ENCODE results near the gene IDUA.

IDUA gene

DNA sequence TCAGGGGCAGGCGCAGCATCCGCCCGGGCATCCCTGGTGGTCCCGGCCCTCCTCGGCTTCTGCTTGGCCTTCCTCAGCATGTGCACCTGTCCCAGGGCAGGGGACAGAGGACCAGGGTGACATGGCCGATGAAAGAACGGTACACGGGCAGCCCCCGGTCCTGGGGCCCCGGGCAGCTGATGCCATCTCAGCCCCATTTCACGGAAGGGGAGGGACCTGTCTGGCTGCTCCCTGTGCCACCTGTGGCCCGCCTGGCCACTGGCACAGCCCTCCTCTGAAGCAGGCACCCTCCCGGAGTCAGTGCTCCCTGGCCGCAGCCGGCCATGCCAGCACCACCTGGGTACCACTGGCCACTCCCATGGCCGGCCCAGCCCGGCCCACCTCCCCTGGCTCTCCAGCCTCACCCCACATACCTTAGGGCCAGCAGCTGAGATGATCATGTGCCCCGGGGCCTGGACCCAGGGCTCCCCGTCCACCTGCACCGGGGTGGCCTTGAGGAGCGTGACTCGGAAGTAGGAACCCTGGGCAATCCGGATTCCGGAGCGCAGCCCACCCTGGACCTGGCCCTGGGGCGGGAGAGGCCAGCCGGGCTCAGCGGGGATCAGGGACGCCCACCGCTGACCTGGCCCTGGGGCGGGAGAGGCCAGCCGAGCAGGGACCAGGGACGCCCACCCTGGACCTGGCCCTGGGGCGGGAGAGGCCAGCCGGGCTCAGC is 26.1 kb upstream of the IDUA start:
- H3K4me3 ChIP-seq (ENCODE audit: insufficient read length, low read depth) = no peak overlapping the region
- no peaks in the 10 kb centered on the region for H3K27me3 ChIP-seq (ENCODE audit: insufficient read depth, insufficient read length)
- H3K36me3 ChIP-seq (ENCODE audit: insufficient read depth, insufficient read length, low read length) = peaks cover 68% of the 10 kb centered on the region
- H3K9me3 ChIP-seq (ENCODE audit: insufficient read depth, low read length) = no peaks in the 10 kb centered on the region
- TF ChIP-seq SUZ12 (IDR thresholded peaks at IDR 0.05; ENCODE audit: extremely low read depth, insufficient read depth, insufficient read length) (no peak), ZNF274 (IDR thresholded peaks at IDR 0.05; ENCODE audit: low read depth, low read length) (no peak), YY1 (IDR thresholded peaks at IDR 0.05; ENCODE audit: insufficient read depth, insufficient read length) (no peak)
- peaks cover 6% of the 10 kb centered on the region for H3K4me1 ChIP-seq (ENCODE audit: insufficient read depth, insufficient read length)
- H3K9ac ChIP-seq (ENCODE audit: insufficient read length, low read depth) = no peak overlapping the region
- no peak for DNase-seq (ENCODE audit: low read depth, low spot score)

DNA sequence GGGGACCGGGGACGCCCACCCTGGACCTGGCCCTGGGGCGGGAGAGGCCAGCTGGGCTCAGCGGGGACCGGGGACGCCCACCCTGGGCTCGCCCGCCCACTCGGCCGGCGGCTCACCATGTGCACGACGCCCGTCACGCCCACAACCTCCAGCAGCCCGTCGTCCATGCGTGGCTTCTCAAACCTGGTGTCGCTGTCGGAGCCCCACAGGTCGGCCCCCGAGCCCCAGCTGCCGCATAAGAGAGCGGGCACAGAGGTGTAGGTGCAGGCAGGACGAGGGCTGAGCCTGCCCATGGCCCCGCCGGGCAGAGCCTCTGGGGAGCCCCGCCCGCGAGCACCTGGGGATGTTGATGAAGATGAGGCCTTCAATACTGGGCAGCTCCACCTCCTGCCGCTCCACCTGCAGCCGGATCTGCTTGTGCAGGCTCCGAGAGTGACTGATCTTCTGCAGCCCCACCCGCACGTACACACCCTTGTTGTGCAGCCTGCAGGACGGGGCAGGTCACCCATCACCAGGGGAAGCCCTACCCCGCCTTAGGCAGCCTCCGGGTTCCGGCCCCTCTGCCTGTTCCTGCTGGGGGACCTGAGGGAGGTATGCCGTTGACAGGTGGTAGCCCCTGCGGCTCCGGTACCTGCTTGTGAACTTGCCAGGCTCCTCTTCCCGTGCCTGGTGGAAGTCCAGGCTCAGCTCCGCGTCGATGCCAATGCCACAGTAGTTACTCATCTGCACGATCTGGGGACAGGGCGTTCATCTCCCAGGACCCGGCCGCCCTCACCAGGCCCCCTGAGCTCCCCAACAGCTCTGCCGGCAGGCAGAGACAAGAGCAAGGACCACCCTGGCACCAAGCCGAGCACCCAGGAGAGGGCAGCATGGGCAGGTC is 25.3 kb upstream of the IDUA start:
- no peak overlapping the region for H3K4me3 ChIP-seq (ENCODE audit: insufficient read length, low read depth)
- no peaks in the 10 kb centered on the region for H3K9me3 ChIP-seq (ENCODE audit: insufficient read depth, low read length)
- no peak overlapping the region for H3K9ac ChIP-seq (ENCODE audit: insufficient read length, low read depth)
- H3K27me3 ChIP-seq (ENCODE audit: insufficient read depth, insufficient read length) = no peaks in the 10 kb centered on the region
- no peak for DNase-seq (ENCODE audit: low read depth, low spot score)
- H3K4me1 ChIP-seq (ENCODE audit: insufficient read depth, insufficient read length) = peaks cover 7% of the 10 kb centered on the region
- TF ChIP-seq SUZ12 (IDR thresholded peaks at IDR 0.05; ENCODE audit: extremely low read depth, insufficient read depth, insufficient read length) (no peak), ZNF274 (IDR thresholded peaks at IDR 0.05; ENCODE audit: low read depth, low read length) (no peak), YY1 (IDR thresholded peaks at IDR 0.05; ENCODE audit: insufficient read depth, insufficient read length) (no peak)
- H3K36me3 ChIP-seq (ENCODE audit: insufficient read depth, insufficient read length, low read length) = peaks cover 76% of the 10 kb centered on the region

DNA sequence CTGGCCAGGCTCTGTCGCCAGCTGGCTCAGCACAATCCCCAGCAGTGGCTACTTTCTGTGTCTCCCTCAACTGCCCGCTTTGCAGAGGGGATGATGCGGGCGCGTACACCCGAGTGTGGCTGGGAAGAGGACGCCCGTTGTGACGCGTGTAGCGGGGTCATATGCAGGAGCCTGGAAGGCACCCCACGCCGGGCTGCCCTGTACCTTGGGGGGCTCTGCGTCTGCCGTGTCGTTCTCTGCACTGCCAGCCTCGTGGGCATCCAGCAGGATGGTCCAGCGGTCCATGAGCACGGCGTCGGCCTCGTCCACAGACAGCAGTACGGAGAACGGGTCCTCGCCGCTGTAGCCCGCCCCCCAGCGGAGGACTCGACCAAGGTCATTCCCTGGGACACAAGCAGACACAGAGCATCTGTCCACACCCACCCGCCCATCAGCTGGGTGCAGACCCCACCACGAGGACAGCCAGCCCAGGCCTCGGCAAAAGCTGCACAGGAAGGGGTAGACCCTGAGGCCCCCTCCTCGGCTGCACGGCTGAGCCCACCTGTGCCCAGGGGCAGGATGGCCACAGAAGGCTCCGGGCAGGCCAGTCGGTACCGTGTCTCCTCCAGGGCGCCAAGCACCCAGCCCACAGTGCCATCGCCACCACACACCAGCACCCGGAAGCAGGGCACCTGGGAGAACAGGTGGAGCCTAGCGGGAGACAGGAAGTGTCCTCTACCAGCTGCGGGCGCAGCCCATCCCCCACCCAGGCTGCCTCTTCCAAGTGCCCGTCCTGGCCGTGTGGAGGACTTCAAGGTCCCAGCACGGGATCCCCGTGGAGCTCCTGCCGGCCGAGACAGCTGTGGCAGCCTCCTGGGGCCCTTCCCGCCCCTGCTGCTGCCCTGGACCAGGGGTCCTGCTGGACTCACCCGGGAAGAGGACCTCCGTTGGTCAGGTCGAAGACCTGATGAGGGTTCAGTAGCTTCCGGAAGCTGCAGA is 24.3 kb upstream of the IDUA start:
- no peak for TF ChIP-seq SUZ12 (IDR thresholded peaks at IDR 0.05; ENCODE audit: extremely low read depth, insufficient read depth, insufficient read length)
- no peak for TF ChIP-seq YY1 (IDR thresholded peaks at IDR 0.05; ENCODE audit: insufficient read depth, insufficient read length)
- no peak for TF ChIP-seq ZNF274 (IDR thresholded peaks at IDR 0.05; ENCODE audit: low read depth, low read length)
- Histone ChIP-seq H3K9ac (ENCODE audit: insufficient read length, low read depth) (no peak overlapping the region), H3K9me3 (ENCODE audit: insufficient read depth, low read length) (no peaks in the 10 kb centered on the region), H3K4me3 (ENCODE audit: insufficient read length, low read depth) (no peak overlapping the region), H3K27me3 (ENCODE audit: insufficient read depth, insufficient read length) (no peaks in the 10 kb centered on the region), H3K4me1 (ENCODE audit: insufficient read depth, insufficient read length) (peaks cover 2% of the 10 kb centered on the region), H3K36me3 (ENCODE audit: insufficient read depth, insufficient read length, low read length) (peaks cover 81% of the 10 kb centered on the region)
- DNase-seq (ENCODE audit: low read depth, low spot score) = no peak

DNA sequence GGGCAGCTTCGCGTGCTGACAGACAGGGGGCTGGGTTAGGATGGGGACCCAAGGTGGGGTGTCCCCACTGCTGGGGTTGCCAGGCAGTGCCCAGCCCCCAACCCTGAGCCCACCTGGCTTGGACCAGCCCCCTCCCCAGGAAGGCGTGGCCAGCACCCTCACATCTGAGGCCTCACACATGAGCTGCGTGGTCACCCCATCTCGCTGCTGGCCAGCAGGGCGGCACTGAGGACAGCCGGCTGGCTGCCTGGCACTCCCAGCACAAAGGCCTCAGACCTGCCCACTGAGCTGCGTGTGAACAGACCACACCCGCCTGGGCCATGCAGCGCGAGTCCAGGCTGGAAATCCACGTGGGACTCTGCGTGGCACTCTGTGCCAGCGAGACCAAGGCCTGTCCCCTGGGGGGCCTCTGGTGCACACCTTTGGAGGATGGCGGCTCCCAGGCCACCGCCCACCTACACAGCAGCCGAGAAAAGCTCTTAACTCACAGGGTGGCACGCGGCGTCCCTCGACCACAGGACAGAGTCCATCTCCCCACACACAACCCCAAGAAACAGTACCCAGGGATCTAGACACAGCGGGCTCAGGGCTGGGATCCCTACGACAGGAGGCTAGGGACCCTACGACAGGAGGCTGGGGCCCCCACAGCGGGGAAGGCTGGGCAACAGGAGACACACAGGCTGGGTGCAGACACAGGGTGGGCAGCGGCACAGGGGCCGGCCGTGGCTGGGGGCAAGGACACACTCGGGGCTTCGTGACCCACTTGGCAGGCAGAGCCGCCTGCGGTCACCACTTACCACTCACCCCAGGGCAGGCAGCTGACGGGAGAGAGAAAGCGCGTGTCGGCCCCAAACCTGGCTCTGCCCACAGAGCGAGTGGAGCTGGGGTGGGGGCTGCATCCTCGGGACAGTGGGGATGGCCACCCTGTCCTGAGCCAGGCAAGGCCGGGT is 23.3 kb upstream of the IDUA start:
- no peak overlapping the region for H3K9ac ChIP-seq (ENCODE audit: insufficient read length, low read depth)
- TF ChIP-seq YY1 (IDR thresholded peaks at IDR 0.05; ENCODE audit: insufficient read depth, insufficient read length) (no peak), ZNF274 (IDR thresholded peaks at IDR 0.05; ENCODE audit: low read depth, low read length) (no peak), SUZ12 (IDR thresholded peaks at IDR 0.05; ENCODE audit: extremely low read depth, insufficient read depth, insufficient read length) (no peak)
- no peaks in the 10 kb centered on the region for H3K27me3 ChIP-seq (ENCODE audit: insufficient read depth, insufficient read length)
- H3K9me3 ChIP-seq (ENCODE audit: insufficient read depth, low read length) = no peaks in the 10 kb centered on the region
- DNase-seq (ENCODE audit: low read depth, low spot score) = no peak
- H3K4me3 ChIP-seq (ENCODE audit: insufficient read length, low read depth) = no peak overlapping the region
- peaks cover 71% of the 10 kb centered on the region for H3K36me3 ChIP-seq (ENCODE audit: insufficient read depth, insufficient read length, low read length)
- peaks cover 6% of the 10 kb centered on the region for H3K4me1 ChIP-seq (ENCODE audit: insufficient read depth, insufficient read length)

DNA sequence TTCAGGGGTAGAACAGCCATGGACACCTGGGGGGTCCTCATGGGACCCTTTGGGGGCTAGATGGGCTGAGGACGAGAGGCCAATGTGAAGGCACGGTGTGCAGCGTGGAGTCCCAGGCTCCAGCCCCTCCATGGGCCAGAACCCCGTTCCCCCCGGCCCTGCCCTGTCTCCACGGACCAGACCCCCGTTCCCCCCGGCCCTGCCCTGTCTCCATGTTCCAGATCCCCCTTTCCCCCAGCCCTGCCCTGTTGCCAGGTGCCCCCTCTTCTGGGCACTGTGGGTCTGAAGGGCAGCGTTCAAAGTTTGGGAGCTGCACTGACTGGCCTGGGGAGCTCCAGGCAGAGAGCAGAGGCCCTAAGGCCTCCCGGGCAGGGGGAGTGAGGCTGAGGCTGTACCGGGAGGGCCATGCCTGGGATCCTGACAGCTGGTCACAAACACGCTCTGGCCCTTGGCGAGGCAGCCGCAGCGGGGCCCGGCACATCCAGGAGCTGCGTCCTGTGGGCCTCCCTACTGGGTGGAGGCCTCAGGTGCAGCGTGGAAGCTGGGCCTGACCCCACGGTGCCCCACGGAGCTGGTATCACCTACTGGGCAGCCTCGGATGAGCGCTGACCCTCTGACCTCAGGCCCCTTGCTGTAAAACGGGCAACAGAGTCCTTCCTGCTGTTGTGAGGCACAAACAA is 22.4 kb upstream of the IDUA start:
- no peak overlapping the region for H3K4me3 ChIP-seq (ENCODE audit: insufficient read length, low read depth)
- no peaks in the 10 kb centered on the region for H3K27me3 ChIP-seq (ENCODE audit: insufficient read depth, insufficient read length)
- H3K9me3 ChIP-seq (ENCODE audit: insufficient read depth, low read length) = no peaks in the 10 kb centered on the region
- no peak overlapping the region for H3K9ac ChIP-seq (ENCODE audit: insufficient read length, low read depth)
- H3K36me3 ChIP-seq (ENCODE audit: insufficient read depth, insufficient read length, low read length) = peaks cover 68% of the 10 kb centered on the region
- peaks cover 12% of the 10 kb centered on the region for H3K4me1 ChIP-seq (ENCODE audit: insufficient read depth, insufficient read length)
- TF ChIP-seq ZNF274 (IDR thresholded peaks at IDR 0.05; ENCODE audit: low read depth, low read length) = no peak
- no peak for TF ChIP-seq SUZ12 (IDR thresholded peaks at IDR 0.05; ENCODE audit: extremely low read depth, insufficient read depth, insufficient read length)
- TF ChIP-seq YY1 (IDR thresholded peaks at IDR 0.05; ENCODE audit: insufficient read depth, insufficient read length) = no peak
- DNase-seq (ENCODE audit: low read depth, low spot score) = no peak

All from NT2/D1 (cell line).